ENCODE measurements around the gene PCBD1.

GRCh38 chr10:70863470-70864160 lies 24.8 kb downstream of the PCBD1 start:
- TF ChIP-seq, protein P1, sequence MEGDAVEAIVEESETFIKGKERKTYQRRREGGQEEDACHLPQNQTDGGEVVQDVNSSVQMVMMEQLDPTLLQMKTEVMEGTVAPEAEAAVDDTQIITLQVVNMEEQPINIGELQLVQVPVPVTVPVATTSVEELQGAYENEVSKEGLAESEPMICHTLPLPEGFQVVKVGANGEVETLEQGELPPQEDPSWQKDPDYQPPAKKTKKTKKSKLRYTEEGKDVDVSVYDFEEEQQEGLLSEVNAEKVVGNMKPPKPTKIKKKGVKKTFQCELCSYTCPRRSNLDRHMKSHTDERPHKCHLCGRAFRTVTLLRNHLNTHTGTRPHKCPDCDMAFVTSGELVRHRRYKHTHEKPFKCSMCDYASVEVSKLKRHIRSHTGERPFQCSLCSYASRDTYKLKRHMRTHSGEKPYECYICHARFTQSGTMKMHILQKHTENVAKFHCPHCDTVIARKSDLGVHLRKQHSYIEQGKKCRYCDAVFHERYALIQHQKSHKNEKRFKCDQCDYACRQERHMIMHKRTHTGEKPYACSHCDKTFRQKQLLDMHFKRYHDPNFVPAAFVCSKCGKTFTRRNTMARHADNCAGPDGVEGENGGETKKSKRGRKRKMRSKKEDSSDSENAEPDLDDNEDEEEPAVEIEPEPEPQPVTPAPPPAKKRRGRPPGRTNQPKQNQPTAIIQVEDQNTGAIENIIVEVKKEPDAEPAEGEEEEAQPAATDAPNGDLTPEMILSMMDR (conservative IDR thresholded peaks at IDR 0.05) = peak; percentile 12; the same call in 1 of the 2 replicates
- TF ChIP-seq ZFX (IDR thresholded peaks at IDR 0.05) = no peak

Measured in C4-2B (cell line).